ENCODE measurements around the gene TFAP2D. TPM values are rescaled to one million over a fixed set of nuclear protein-coding genes. Genes with fewer than 3 reads are reported as not detected.

The TFAP2D gene
- not detected for total RNA-seq

DNA sequence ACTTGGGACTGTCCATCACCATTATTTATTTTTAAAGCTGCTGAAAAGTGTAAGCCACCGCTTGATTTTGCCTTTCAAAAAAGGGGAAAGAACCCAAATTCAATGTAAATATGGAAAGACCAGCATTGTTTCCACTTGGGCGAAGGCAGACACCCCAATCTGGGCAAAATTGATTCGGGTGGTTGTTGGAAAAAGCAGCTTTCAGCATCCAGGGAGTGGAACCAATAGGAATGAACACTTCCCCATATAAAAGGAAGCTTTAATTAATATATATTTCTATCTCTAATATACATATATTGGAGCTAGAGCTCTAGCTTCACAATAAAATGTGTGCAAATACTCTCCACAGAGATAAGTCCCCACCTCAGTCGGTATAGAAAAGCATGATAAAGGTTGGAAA lies at the start of gene TFAP2D:
Gene TFAP2D, plus strand, starts transcription at position 301 of the 400 bp plus-strand sequence. CDS start 530 bp downstream, outside the sequence.
- DNase-seq (no peak), ATAC-seq (no peak)
- Mint-ChIP-seq H3K4me3 (no peak within 1 kb of the TSS), H3K4me1 (no peaks in the 10 kb centered on the region), H3K27ac (no peak within 1 kb of the TSS), H3K27me3 (peaks cover 88% of the 10 kb centered on the region), H3K36me3 (peaks cover 3% of the 10 kb centered on the region), H3K9me3 (ENCODE audit: low read depth) (no peaks in the 10 kb centered on the region)
- CTCF ChIA-PET, result no interaction called here

DNA sequence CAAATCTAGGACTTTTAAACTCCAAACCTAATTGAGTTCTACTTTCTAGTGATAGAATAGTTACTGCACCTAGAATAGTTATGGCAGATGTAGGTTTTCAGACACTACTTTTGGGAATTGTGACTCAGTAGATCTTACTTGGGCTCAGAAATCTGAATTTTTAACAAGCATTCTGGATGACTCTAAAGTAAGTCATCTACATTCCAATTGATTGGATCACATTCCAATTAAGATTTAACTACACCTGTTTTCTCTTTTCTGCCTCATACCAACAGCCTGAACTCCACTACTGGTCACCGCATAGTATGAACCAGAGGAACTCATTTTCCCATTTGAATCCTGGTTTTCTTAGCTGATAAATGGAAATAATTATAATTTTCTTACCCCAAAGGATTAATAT lies 49.5 kb upstream of the TFAP2D start:
- no peaks in the 10 kb centered on the region for H3K27me3 Mint-ChIP-seq
- H3K36me3 Mint-ChIP-seq, result no peaks in the 10 kb centered on the region
- H3K4me3 Mint-ChIP-seq, result no peak overlapping the region
- DNase-seq, result no peak
- H3K27ac Mint-ChIP-seq, result no peak overlapping the region
- H3K9me3 Mint-ChIP-seq (ENCODE audit: low read depth), result peaks cover 2% of the 10 kb centered on the region
- CTCF ChIA-PET, result no interaction called here
- H3K4me1 Mint-ChIP-seq, result no peaks in the 10 kb centered on the region
- no peak for ATAC-seq

DNA sequence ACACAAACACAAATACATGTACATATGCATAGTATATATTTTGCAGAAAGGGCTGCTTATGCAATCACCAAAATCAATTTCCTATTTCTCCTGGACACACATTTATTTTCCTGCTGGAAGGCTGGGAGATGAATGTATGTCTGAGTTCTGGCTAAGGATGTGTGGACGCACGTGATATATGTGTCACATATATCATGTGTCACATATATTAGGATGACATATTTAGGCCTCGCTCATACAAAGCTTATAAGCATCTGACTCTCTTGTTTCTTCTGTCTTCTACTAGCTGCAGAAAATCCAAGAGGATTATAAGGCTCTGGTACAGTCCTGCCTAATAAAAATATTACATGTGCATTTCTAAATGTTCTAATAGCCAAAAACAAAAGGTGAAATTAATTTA lies 47.2 kb upstream of the TFAP2D start:
- H3K4me3 Mint-ChIP-seq, result no peak overlapping the region
- ATAC-seq, result no peak

DNA sequence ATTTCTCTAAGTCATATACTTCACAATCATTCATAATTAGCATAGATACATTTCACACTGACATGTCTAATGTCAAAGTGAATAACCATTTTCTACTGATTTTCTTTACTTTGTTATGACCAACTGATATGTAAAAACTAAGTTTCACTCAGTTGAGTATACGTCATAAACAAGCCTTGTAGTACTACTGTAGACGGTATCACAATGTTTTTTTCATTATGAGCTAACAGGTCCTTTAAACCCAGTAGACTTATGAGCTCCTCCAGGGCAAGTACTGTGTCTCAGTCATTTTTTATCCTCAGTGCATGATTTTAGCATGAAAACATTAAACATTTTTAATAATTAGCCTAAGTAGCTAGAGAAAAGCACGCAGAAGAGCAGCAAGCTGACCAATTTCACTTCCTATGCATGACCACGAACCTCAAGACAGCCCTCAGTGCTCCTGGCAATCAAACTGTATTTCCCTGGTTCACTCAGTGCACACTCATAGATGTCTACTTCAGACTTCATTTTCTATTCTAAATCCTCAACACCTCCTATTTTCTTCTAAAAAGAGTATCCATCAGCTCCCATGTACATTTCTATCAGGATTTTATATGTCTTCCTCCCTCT lies 32.0 kb upstream of the TFAP2D start:
- H3K27ac Mint-ChIP-seq, result no peak overlapping the region
- no peaks in the 10 kb centered on the region for H3K4me1 Mint-ChIP-seq
- DNase-seq, result no peak
- peaks cover 1% of the 10 kb centered on the region for H3K9me3 Mint-ChIP-seq (ENCODE audit: low read depth)
- H3K36me3 Mint-ChIP-seq, result no peaks in the 10 kb centered on the region
- no peak overlapping the region for H3K4me3 Mint-ChIP-seq
- no peak for ATAC-seq
- CTCF ChIA-PET, result no interaction called here
- H3K27me3 Mint-ChIP-seq, result no peaks in the 10 kb centered on the region

More for the DNA sequence above, 47.2 kb upstream of the TFAP2D start:
- Mint-ChIP-seq H3K36me3 (no peaks in the 10 kb centered on the region), H3K4me1 (no peaks in the 10 kb centered on the region), H3K27me3 (no peaks in the 10 kb centered on the region), H3K9me3 (ENCODE audit: low read depth) (peaks cover 2% of the 10 kb centered on the region), H3K27ac (no peak overlapping the region)
- CTCF ChIA-PET, result no interaction called here
- no peak for DNase-seq

DNA sequence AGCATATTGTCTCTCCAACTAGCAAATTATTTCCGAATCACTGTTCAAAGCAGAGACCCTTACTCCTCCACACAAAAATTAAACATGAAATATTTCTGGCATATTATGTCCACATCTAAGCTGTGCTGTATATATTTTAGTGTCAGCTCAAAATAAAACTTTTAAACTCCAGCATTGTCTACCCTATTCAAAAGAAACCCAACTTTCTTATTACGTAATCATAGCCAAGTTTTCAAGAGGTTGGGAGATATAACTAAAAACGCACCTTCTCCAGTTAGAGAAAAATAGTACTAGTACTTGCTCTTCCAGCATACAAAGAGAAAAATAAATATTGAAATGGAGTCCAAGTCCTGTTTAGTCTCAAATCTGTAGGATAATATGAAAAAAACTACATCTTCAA lies 24.1 kb upstream of the TFAP2D start:
- Mint-ChIP-seq H3K27ac (no peak overlapping the region), H3K9me3 (ENCODE audit: low read depth) (peaks cover 4% of the 10 kb centered on the region), H3K27me3 (no peaks in the 10 kb centered on the region), H3K4me3 (no peak overlapping the region), H3K4me1 (no peaks in the 10 kb centered on the region), H3K36me3 (no peaks in the 10 kb centered on the region)
- no peak for ATAC-seq
- CTCF ChIA-PET, result no interaction called here
- DNase-seq, result no peak

DNA sequence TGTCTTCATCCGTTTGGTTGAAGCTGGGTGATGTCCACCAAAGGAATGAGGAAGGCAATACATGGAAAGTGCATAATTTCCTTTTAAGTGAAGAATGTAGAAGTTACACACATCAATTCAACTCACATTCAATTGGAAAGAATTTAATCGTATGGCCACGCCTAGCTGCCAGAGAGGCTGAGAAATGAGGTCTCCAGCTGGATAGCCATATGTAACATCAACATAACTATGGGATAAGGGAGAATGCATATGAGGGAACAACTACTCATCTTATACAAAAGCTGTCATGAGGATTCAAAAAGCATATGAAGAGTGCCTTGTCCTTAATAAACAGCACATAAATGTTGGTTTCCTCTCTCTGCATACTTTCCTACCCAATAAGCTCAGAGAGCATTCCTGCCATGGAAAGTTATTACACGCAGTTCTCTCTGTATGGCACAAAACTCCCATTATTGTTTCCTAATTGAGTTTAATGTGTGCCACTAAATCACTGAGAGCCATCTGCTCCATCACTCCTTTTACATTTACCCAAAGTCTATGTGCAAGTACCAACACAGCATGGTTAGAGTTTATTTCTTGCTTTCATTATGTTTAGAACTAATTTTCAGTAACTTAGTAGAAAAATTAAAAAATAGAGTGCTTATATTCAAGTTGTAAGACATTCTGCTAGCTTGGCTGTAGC lies 21.4 kb upstream of the TFAP2D start:
- ATAC-seq, result no peak
- Mint-ChIP-seq H3K36me3 (no peaks in the 10 kb centered on the region), H3K4me3 (no peak overlapping the region), H3K27ac (no peak overlapping the region), H3K4me1 (no peaks in the 10 kb centered on the region), H3K9me3 (ENCODE audit: low read depth) (no peaks in the 10 kb centered on the region), H3K27me3 (no peaks in the 10 kb centered on the region)
- CTCF ChIA-PET, result no interaction called here
- DNase-seq, result no peak

DNA sequence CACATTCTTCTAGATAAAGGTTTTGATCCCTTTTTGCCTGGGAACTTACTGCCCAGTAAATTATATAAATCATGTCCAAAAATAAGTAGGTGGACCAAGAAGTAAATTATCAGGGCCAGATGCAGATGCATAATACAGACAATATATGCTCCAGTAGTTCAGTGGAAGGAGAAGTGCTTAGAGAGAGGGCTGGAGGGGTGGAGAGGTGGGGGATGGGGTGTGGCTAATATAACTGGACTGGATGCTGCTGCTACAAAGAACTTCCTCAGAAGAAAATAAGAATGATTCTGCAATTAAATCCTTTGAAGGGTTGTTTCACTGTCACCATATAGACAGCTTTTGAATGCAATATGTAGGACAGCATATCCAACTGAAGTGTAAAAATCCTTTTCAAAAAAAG lies 14.8 kb upstream of the TFAP2D start:
- Mint-ChIP-seq H3K9me3 (ENCODE audit: low read depth) (no peaks in the 10 kb centered on the region), H3K36me3 (no peaks in the 10 kb centered on the region), H3K27ac (no peak overlapping the region), H3K27me3 (no peaks in the 10 kb centered on the region), H3K4me3 (no peak overlapping the region), H3K4me1 (no peaks in the 10 kb centered on the region)
- ATAC-seq, result no peak
- CTCF ChIA-PET, result no interaction called here
- no peak for DNase-seq

DNA sequence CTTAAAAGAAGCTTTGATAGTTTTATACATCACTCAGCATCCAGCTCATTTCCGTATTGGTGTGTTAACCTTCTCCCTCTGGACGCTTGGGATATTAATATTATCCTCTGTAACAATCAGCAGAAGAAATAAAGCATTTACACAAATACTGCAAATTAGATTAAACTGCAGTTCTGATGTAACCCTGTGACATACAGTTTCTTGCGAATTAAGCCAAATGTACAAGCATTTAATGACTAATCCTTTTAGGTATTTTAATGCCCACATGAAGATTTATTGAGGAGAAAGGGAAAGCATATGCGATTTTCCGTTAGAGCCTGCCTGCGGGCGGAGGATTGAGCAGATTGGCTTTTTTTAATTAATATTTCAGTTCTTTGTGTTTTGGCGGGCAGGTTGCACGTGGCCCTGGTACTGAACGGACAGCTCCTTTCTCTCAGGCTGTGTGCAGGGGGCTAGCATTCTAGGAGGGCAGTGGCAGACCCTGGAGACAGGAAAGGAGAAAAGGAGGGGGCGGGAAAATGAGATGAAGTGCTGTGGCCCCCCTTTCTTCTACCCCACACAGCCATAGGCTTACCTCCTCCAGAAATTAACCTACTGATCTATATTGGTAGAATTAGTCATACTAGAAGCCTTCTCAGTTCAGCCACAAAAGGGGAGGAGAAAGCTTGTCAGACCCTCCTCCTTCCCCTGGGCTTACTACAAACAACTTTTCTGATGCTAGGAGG lies 14.1 kb upstream of the TFAP2D start:
- no peak for DNase-seq
- H3K27me3 Mint-ChIP-seq, result no peaks in the 10 kb centered on the region
- H3K27ac Mint-ChIP-seq, result no peak overlapping the region
- H3K4me1 Mint-ChIP-seq, result no peaks in the 10 kb centered on the region
- no peaks in the 10 kb centered on the region for H3K9me3 Mint-ChIP-seq (ENCODE audit: low read depth)
- CTCF ChIA-PET, result no interaction called here
- no peaks in the 10 kb centered on the region for H3K36me3 Mint-ChIP-seq
- ATAC-seq, result no peak
- H3K4me3 Mint-ChIP-seq, result no peak overlapping the region

DNA sequence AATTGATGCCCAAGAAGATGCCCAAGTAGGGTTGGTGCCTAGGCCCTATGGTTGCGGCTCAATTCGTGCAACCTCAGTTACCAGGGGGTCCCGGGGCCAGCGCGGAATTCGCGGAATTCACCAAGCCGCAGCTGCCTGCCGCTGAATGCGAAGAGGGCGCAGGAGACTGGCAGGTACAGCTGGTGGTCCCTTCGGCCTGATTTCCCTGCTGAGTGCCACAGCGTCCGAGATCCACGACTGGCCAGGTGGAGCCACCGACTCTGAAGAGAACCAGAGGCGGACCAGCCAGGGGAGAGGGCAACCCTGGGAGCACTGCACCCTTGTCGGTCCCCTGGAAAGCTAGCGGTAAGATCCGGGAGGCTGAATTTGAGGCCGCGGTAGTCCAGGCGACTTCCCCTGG lies 6.8 kb upstream of the TFAP2D start:
- H3K36me3 Mint-ChIP-seq, result no peaks in the 10 kb centered on the region
- H3K4me1 Mint-ChIP-seq, result no peaks in the 10 kb centered on the region
- DNase-seq (no peak), ATAC-seq (no peak)
- H3K4me3 Mint-ChIP-seq, result no peak overlapping the region
- H3K27me3 Mint-ChIP-seq, result peaks cover 52% of the 10 kb centered on the region
- H3K27ac Mint-ChIP-seq, result no peak overlapping the region
- CTCF ChIA-PET, result no interaction called here
- H3K9me3 Mint-ChIP-seq (ENCODE audit: low read depth), result no peaks in the 10 kb centered on the region

DNA sequence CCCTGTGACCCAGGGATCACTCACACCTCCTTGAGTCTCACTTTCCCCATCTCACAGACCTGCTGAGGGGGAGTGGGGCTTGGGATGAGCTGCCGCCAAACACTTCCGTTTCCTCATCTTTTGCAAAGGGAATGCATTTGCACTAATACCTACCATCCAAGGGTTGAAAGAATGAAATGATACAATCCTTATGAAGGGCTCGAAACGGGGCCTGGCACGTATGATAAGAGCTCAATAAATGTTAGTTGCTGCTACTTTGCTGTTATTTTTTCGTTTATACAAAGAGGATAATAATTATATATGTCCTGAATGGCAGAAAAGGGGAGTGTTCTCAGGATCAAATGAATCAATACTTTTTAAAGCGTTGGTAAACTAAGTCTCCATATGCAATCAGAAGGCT lies 6.1 kb upstream of the TFAP2D start:
- DNase-seq, result no peak
- CTCF ChIA-PET, result no interaction called here
- H3K9me3 Mint-ChIP-seq (ENCODE audit: low read depth), result no peaks in the 10 kb centered on the region
- no peaks in the 10 kb centered on the region for H3K4me1 Mint-ChIP-seq
- no peaks in the 10 kb centered on the region for H3K36me3 Mint-ChIP-seq
- ATAC-seq, result no peak
- H3K27me3 Mint-ChIP-seq, result peaks cover 57% of the 10 kb centered on the region
- no peak overlapping the region for H3K4me3 Mint-ChIP-seq
- no peak overlapping the region for H3K27ac Mint-ChIP-seq

DNA sequence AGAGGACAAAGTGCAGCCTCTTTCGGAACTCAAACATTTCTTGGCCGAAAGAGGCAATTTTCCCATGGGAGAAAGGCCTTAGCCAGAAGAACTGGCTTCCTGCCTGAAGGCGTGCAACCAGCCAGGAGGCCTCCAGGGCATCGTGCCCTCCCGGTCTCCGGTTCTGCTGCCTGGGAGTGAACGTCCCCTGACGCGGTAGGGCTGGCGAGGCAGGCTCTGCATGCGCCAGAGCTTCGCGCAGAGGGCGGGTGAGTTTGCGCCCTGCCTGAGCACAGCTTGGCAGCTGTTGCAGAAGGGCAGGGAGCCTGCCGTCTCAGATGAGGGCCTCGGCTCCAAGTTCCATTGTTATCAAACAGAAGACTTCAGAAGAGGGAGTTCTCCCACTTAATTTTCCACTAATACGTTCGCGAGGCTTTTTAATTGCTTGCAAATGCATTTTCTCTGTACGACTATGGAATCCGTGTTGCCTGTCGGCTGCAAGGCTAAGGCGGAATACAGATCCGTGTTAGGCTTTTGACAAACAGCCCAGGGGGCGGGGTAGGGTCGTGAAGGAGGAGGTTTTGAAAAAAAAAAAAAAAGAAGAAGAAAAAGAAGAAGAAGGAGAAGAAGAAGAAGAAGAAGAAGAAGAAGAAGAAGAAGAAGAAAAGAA lies 5.5 kb upstream of the TFAP2D start:
- Mint-ChIP-seq H3K9me3 (ENCODE audit: low read depth) (no peaks in the 10 kb centered on the region), H3K4me3 (no peak overlapping the region)

DNA sequence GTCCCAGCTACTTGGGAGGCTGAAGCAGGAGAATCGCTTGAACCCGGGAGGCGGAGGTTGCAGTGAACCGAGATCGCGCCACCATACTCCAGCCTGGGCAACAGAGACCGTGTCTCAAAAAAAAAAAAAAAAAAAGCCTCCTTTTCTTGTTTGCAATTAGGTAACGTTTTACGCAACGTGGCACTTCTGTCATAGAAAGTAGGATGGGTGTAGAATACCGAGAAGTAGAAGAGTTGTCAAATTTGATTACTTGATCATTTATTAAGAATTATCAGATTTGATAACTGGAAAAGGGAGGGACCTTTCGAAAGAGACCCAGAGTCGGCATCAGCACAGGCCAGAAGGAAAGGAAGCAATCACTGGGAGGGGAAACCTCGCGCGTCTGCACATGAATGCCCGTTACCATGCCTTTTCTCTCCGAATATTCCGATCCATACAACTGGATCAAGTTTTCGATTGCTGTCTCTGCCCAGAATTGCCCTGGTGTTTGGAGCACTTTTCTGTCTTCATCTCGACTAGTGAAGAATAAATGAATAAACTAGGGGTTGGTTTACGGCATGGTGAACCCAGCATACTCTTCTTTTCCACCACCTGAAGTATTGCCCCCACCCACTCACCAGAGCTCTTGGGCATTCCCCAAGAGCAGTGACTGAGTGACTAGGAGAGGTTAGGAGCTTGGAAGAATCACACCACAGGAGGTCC lies 4.5 kb upstream of the TFAP2D start:
- no peak for DNase-seq
- no peaks in the 10 kb centered on the region for H3K4me1 Mint-ChIP-seq
- no peak overlapping the region for H3K4me3 Mint-ChIP-seq
- H3K27me3 Mint-ChIP-seq, result peaks cover 70% of the 10 kb centered on the region
- no peak overlapping the region for H3K27ac Mint-ChIP-seq
- ATAC-seq, result no peak
- CTCF ChIA-PET, result no interaction called here
- no peaks in the 10 kb centered on the region for H3K36me3 Mint-ChIP-seq
- no peaks in the 10 kb centered on the region for H3K9me3 Mint-ChIP-seq (ENCODE audit: low read depth)

More for the DNA sequence above, 5.5 kb upstream of the TFAP2D start:
- CTCF ChIA-PET, result no interaction called here
- ATAC-seq (no peak), DNase-seq (no peak)
- no peaks in the 10 kb centered on the region for H3K4me1 Mint-ChIP-seq
- no peak overlapping the region for H3K27ac Mint-ChIP-seq
- H3K36me3 Mint-ChIP-seq, result no peaks in the 10 kb centered on the region
- peaks cover 62% of the 10 kb centered on the region for H3K27me3 Mint-ChIP-seq

DNA sequence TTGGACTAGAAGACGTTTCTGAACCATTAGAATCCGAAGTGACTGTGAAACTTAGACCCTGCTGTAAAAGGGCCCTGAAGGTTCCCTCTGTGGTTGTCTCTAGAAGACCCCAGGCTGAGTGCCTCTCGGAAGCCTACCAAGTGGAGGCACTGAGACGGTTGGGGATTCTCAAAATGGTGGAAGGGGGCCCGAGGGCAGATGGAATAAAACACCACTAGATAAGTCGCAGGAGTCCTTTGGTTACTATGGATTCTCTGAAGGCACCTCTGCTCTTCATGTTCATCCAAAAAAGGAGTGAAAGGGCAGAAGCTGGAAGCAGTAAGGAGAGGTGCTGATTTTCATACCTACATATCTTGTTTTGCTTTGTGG lies 4.0 kb upstream of the TFAP2D start:
- CTCF ChIA-PET, result no interaction called here
- Mint-ChIP-seq H3K9me3 (ENCODE audit: low read depth) (no peaks in the 10 kb centered on the region), H3K4me3 (no peak overlapping the region), H3K4me1 (no peaks in the 10 kb centered on the region), H3K27me3 (peaks cover 76% of the 10 kb centered on the region), H3K36me3 (peaks cover 3% of the 10 kb centered on the region), H3K27ac (no peak overlapping the region)
- ATAC-seq, result no peak
- no peak for DNase-seq
